Endodermal cell (in vitro differentiated cells): ENCODE results near the gene ANXA2R. TPM values are rescaled to one million over a fixed set of nuclear protein-coding genes. Genes with fewer than 3 reads are reported as not detected.

Source experiments
- DNase-seq: peaks from one replicate; pipeline ENCODE4 v3.0.0-alpha.2; 2017
- H3K27ac ChIP-seq: 2 replicates; pipeline ENCODE4 v1.5.1; 2013; ENCODE audit warnings: mild to moderate bottlenecking, low read depth, low read length, moderate library complexity
- H3K27me3 ChIP-seq: 2 replicates; pipeline ENCODE4 v1.6.1; 2013; ENCODE audit warnings: mild to moderate bottlenecking, low read length, moderate library complexity; ENCODE audit not compliant: insufficient read depth, control insufficient read depth, poor library complexity, severe bottlenecking
- H3K36me3 ChIP-seq: 2 replicates; pipeline ENCODE4 v1.7.0; 2013; ENCODE audit warnings: mild to moderate bottlenecking, low read length, moderate library complexity; ENCODE audit not compliant: control insufficient read depth, insufficient read depth
- H3K4me1 ChIP-seq: one replicate; pipeline ENCODE4 v1.7.0; 2013; ENCODE audit warnings: low read length; ENCODE audit not compliant: control insufficient read depth, insufficient read depth
- H3K4me3 ChIP-seq: 2 replicates; pipeline ENCODE4 v1.5.1; 2013; ENCODE audit warnings: mild to moderate bottlenecking, low read length, moderate library complexity
- H3K9ac ChIP-seq: 2 replicates; pipeline ENCODE4 v1.6.1; 2013; ENCODE audit warnings: mild to moderate bottlenecking, low read length, moderate library complexity; ENCODE audit not compliant: poor library complexity, severe bottlenecking; ENCODE audit errors: extremely low read depth
- H3K9me3 ChIP-seq: 2 replicates; pipeline ENCODE4 v1.6.1; 2013; ENCODE audit warnings: mild to moderate bottlenecking, low read length, moderate library complexity; ENCODE audit not compliant: control insufficient read depth
- H3K27ac Mint-ChIP-seq: 2 replicates; pipeline ENCODE4 v1.8.0; 2020; ENCODE audit warnings: mixed read lengths
- H3K27me3 Mint-ChIP-seq: 2 replicates; pipeline ENCODE4 v1.8.0; 2021; ENCODE audit warnings: mild to moderate bottlenecking, mixed read lengths; ENCODE audit not compliant: insufficient read depth
- H3K36me3 Mint-ChIP-seq: 2 replicates; pipeline ENCODE4 v1.8.0; 2020; ENCODE audit warnings: low read depth, mixed read lengths
- H3K4me1 Mint-ChIP-seq: 2 replicates; pipeline ENCODE4 v1.8.0; 2020; ENCODE audit warnings: mixed read lengths
- H3K4me3 Mint-ChIP-seq: 2 replicates; pipeline ENCODE4 v1.8.0; 2020; ENCODE audit warnings: mild to moderate bottlenecking, moderate library complexity, mixed read lengths
- H3K9me3 Mint-ChIP-seq: 2 replicates; pipeline ENCODE4 v1.8.0; 2020; ENCODE audit warnings: mild to moderate bottlenecking, mixed read lengths
- CTCF ChIP-seq: fragments of 200-600 bp; sonication (generic); conservative IDR thresholded peaks from 2 replicates; pipeline ENCODE4 v1.5.0; 2021; ENCODE audit warnings: antibody characterized with exemption, mild to moderate bottlenecking
- WGBS, 2 experiments: methylation state at CpG; one replicate each; pipeline versions ENCODE4 v1.1.5 to v1.1.7; 2013; ENCODE audit warnings: missing lambda C conversion rate in 2 of 2, mixed read lengths in 1 of 2; ENCODE audit not compliant: insufficient coverage in 1 of 2, insufficient read length in 1 of 2; 5-methylcytosine and 5-hydroxymethylcytosine counted together
- total RNA-seq, 2 donors: library from RNA; stranded (reverse); fragmentation: NEBNext Ultra II Directional in 1 of 2; extraction: Animal tissue kit (Norgen Biotek cat#: 25700) in 1 of 2; gene quantifications; 2 replicates in 1 of 2; 3 replicates in 1 of 2; pipeline ENCODE4 v1.2.1, GENCODE V29; 2021

ANXA2R gene
- total RNA-seq, 2 donors from 2014 or later = 0.73 to 0.97 TPM

- Histone ChIP-seq H3K27ac (no peak overlapping the region), H3K27me3 (peaks cover 18% of the 10 kb centered on the region), H3K4me3 (peak overlapping the region; percentile 83), H3K36me3 (no peaks in the 10 kb centered on the region), H3K9ac (peak overlapping the region; percentile 7), H3K4me1 (no peaks in the 10 kb centered on the region), H3K9me3 (no peaks in the 10 kb centered on the region)
- Mint-ChIP-seq H3K9me3 (no peaks in the 10 kb centered on the region), H3K4me1 (peaks cover 17% of the 10 kb centered on the region), H3K36me3 (no peaks in the 10 kb centered on the region), H3K4me3 (peak overlapping the region; percentile 73), H3K27ac (peak overlapping the region; percentile 89), H3K27me3 (peaks cover 68% of the 10 kb centered on the region)
- TF ChIP-seq CTCF = peak; percentile 35
- DNase-seq = peak; percentile 96
- 54 to 74% methylated on average over 26 to 35 of the region's 35 CpGs for WGBS, 2 experiments
These were observed 31.6 kb downstream of the ANXA2R start for GRCh38 chr5:43008363-43009153.

- Mint-ChIP-seq H3K36me3 (no peaks in the 10 kb centered on the region), H3K4me1 (peaks cover 17% of the 10 kb centered on the region), H3K9me3 (no peaks in the 10 kb centered on the region), H3K27me3 (peaks cover 69% of the 10 kb centered on the region), H3K4me3 (peak overlapping the region; percentile 73), H3K27ac (peak overlapping the region; percentile 89)
- peaks cover 18% of the 10 kb centered on the region for H3K27me3 ChIP-seq
- H3K4me1 ChIP-seq = no peaks in the 10 kb centered on the region
- peak overlapping the region; percentile 7 for H3K9ac ChIP-seq
- H3K9me3 ChIP-seq = no peaks in the 10 kb centered on the region
- H3K4me3 ChIP-seq = peak overlapping the region; percentile 83
- TF ChIP-seq CTCF = no peak
- H3K27ac ChIP-seq = no peak overlapping the region
- peak; percentile 91 for DNase-seq
- no peaks in the 10 kb centered on the region for H3K36me3 ChIP-seq
- 46 to 48% methylated on average over 10 to 25 of the region's 25 CpGs for WGBS, 2 experiments
These were observed 32.2 kb downstream of the ANXA2R start for GRCh38 chr5:43007911-43008362.

- H3K27me3 ChIP-seq = peaks cover 18% of the 10 kb centered on the region
- H3K9me3 Mint-ChIP-seq = no peaks in the 10 kb centered on the region
These were observed 32.7 kb downstream of the ANXA2R start for GRCh38 chr5:43007246-43007910.

More at GRCh38 chr5:43007246-43007910, 32.7 kb downstream of the ANXA2R start:
- no peak for TF ChIP-seq CTCF
- peaks cover 69% of the 10 kb centered on the region for H3K27me3 Mint-ChIP-seq
- no peaks in the 10 kb centered on the region for H3K36me3 Mint-ChIP-seq
- H3K9me3 ChIP-seq = no peaks in the 10 kb centered on the region
- no peak overlapping the region for H3K27ac ChIP-seq
- H3K4me1 Mint-ChIP-seq = peaks cover 17% of the 10 kb centered on the region
- H3K9ac ChIP-seq = peak overlapping the region; percentile 7
- H3K4me3 ChIP-seq = peak overlapping the region; percentile 83
- peak overlapping the region; percentile 73 for H3K4me3 Mint-ChIP-seq
- H3K36me3 ChIP-seq = no peaks in the 10 kb centered on the region
- peak overlapping the region; percentile 89 for H3K27ac Mint-ChIP-seq
- peak; percentile 94 for DNase-seq
- WGBS, 2 experiments = 60% methylated on average over 20 to 27 of the region's 27 CpGs
- H3K4me1 ChIP-seq = no peaks in the 10 kb centered on the region
